ENCODE measurements around the gene HIGD1C.

GRCh38 chr12:50980545-50980944 lies 28.2 kb downstream of the HIGD1C start:
- TF ChIP-seq CTCF (IDR thresholded peaks at IDR 0.05 in 8 of 11, conservative IDR thresholded peaks at IDR 0.05 in 3 of 11) = no peak
- no peak for TF ChIP-seq POLR2A (IDR thresholded peaks at IDR 0.05)
- no peak for TF ChIP-seq POLR2AphosphoS5 (IDR thresholded peaks at IDR 0.05)
